Tibial nerve (tissue), 4 donors: Measurements from ENCODE around the gene SIRT3.

Source experiments
- CTCF ChIP-seq, 5 experiments: fragments of 200-600 bp in 3 of 5; fragments of 450-650 bp in 2 of 5; sonication (generic) in 3 of 5; IDR thresholded peaks; one replicate each; pipeline ENCODE4 v1.5.1; 2016 to 2019; ENCODE audit warnings: antibody characterized with exemption in 5 of 5, mild to moderate bottlenecking in 3 of 5, moderate library complexity in 2 of 5
- EP300 ChIP-seq, 2 donors: sonication (generic); formaldehyde crosslinking; IDR thresholded peaks; one replicate each; pipeline ENCODE4 v1.6.1; 2017; ENCODE audit warnings: antibody characterized with exemption in 2 of 2, mild to moderate bottlenecking in 1 of 2
- POLR2A ChIP-seq, 2 donors: fragments of 450-650 bp; IDR thresholded peaks; one replicate each; pipeline ENCODE4 v1.6.1; 2017; ENCODE audit warnings: antibody characterized with exemption in 2 of 2, mild to moderate bottlenecking in 2 of 2, moderate library complexity in 2 of 2

DNA sequence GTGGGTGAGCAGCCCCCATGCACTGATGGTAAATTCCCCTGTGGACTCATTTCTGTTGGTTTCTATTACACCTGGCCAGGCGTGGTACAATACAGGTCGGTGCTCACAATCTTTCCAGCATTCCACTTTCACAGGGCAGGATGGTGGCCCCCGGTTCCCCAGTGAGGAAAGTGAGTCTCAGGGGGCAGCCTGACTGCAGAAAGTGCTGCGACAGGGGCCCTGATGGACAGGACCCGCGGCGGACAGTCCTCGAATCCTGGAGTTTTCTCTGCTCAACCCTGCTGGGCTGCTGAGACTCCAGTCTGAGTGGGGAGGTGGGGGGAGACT is 49.7 kb upstream of the SIRT3 start:
- no peak for TF ChIP-seq POLR2A (IDR thresholded peaks at IDR 0.05)
- no peak for TF ChIP-seq CTCF (IDR thresholded peaks at IDR 0.05)
- TF ChIP-seq EP300 (IDR thresholded peaks at IDR 0.05) = no peak
